PC-3 (cell line): ENCODE measurements around the gene LDB1. TPM values are rescaled to one million over a fixed set of nuclear protein-coding genes. Genes with fewer than 3 reads are reported as not detected.

Experiments used
- ATAC-seq: fragments of 200-7000 bp; cut with Tn5 transposase; 2 replicates; pipeline ENCODE4 v1.9.1; 2020; ENCODE audit warnings: mild to moderate bottlenecking, moderate library complexity
- BruUV-seq: library from RNA; stranded (reverse); fragments of 400-500 nt; replicated peaks from 2 replicates; lab custom pipeline; 2021; lab: Mats Ljungman, UMichigan
- CTCF ChIA-PET: fragments of 300-600 bp; sonication (Branson Sonifier 250); formaldehyde crosslinking; loops from one replicate; lab custom pipeline; 2022; ENCODE audit warnings: antibody characterized with exemption; lab: Charles Lee
- POLR2A ChIA-PET: fragments of 300-600 bp; sonication (Branson Sonifier 250); formaldehyde crosslinking; loops from one replicate; lab custom pipeline; 2022; ENCODE audit warnings: antibody characterized with exemption; ENCODE audit not compliant: unreplicated experiment; lab: Charles Lee
- DNase-seq: peaks from one replicate; pipeline ENCODE4 v3.0.0-alpha.2; 2015
- H2AFZ ChIP-seq: fragments of 300-600 bp; sonication (generic); 2 replicates; pipeline ENCODE4 v1.6.0; 2016; ENCODE audit warnings: antibody characterized with exemption, low read length
- H3F3A ChIP-seq: fragments of 300-600 bp; sonication (generic); one replicate; pipeline ENCODE4 v1.6.0; 2017; ENCODE audit warnings: antibody characterized with exemption, low read length, control low read depth, mild to moderate bottlenecking; ENCODE audit not compliant: unreplicated experiment
- H3K27ac ChIP-seq: fragments of 300-600 bp; sonication (generic); 2 replicates; pipeline ENCODE4 v1.5.1; 2016; ENCODE audit warnings: mild to moderate bottlenecking, low read length
- H3K27me3 ChIP-seq: fragments of 300-600 bp; sonication (generic); 2 replicates; pipeline ENCODE4 v1.6.1; 2016; ENCODE audit warnings: low read length, mixed read lengths
- H3K36me3 ChIP-seq: fragments of 300-600 bp; sonication (generic); 2 replicates; pipeline ENCODE4 v1.6.1; 2016; ENCODE audit warnings: low read depth, mixed run types, low read length, mixed read lengths
- H3K4me1 ChIP-seq: fragments of 300-600 bp; sonication (generic); 2 replicates; pipeline ENCODE4 v1.5.1; 2016; ENCODE audit warnings: low read length; ENCODE audit not compliant: insufficient read depth
- H3K4me2 ChIP-seq: fragments of 300-600 bp; sonication (generic); 2 replicates; pipeline ENCODE4 v1.6.0; 2016; ENCODE audit warnings: low read length
- H3K4me3 ChIP-seq: fragments of 300-600 bp; sonication (generic); 2 replicates; pipeline ENCODE4 v1.5.1; 2016; ENCODE audit warnings: mild to moderate bottlenecking, low read length, mixed read lengths
- H3K79me2 ChIP-seq: fragments of 300-600 bp; sonication (generic); 2 replicates; pipeline ENCODE4 v1.6.1; 2017; ENCODE audit warnings: low read length, mixed read lengths
- H3K9ac ChIP-seq: fragments of 300-600 bp; sonication (generic); 2 replicates; pipeline ENCODE4 v1.6.0; 2016; ENCODE audit warnings: mild to moderate bottlenecking, low read length
- H3K9me2 ChIP-seq: fragments of 300-600 bp; sonication (generic); replicated peaks from 2 replicates; pipeline ENCODE4 v1.6.1; 2016; ENCODE audit warnings: mixed run types, low read length, mixed read lengths
- H3K9me3 ChIP-seq: fragments of 300-600 bp; sonication (generic); 2 replicates; pipeline ENCODE4 v1.6.1; 2016; ENCODE audit warnings: low read length, mixed read lengths
- H4K20me1 ChIP-seq: fragments of 300-600 bp; sonication (generic); 2 replicates; pipeline ENCODE4 v1.6.1; 2016; ENCODE audit warnings: low read length, mixed read lengths
- EZH2 ChIP-seq: fragments of 300-600 bp; sonication (generic); IDR thresholded peaks from one replicate; pipeline ENCODE4 v1.6.1; 2017; ENCODE audit warnings: antibody characterized with exemption, mild to moderate bottlenecking, low read length; ENCODE audit not compliant: unreplicated experiment
- EZH2phosphoT487 ChIP-seq: fragments of 300-600 bp; sonication (generic); IDR thresholded peaks from 2 replicates; pipeline ENCODE4 v1.6.1; 2018; ENCODE audit warnings: mild to moderate bottlenecking, antibody characterized with exemption, low read length, borderline replicate concordance
- intact Hi-C: fragments of 100-400 bp; cut with micrococcal nuclease; formaldehyde crosslinking; loops from 2 replicates; pipeline ENCODE4 v1.9.0; 2023
- total RNA-seq: library from RNA; depleted of rRNA; stranded (reverse); fragments of >200 nt; gene quantifications from 2 replicates; pipeline ENCODE4 v1.2.3, GENCODE V29; 2014; rRNA removed
- TF ChIP-seq, protein P1 (sequence below): fragments of 300-600 bp; sonication (generic); conservative IDR thresholded peaks from 2 replicates; pipeline ENCODE4 v1.5.1; 2017; ENCODE audit warnings: antibody characterized with exemption, low read depth, mild to moderate bottlenecking, low read length

LDB1 gene
- total RNA-seq, 1 experiment from 2014 or later, result 34.2 TPM

DNA sequence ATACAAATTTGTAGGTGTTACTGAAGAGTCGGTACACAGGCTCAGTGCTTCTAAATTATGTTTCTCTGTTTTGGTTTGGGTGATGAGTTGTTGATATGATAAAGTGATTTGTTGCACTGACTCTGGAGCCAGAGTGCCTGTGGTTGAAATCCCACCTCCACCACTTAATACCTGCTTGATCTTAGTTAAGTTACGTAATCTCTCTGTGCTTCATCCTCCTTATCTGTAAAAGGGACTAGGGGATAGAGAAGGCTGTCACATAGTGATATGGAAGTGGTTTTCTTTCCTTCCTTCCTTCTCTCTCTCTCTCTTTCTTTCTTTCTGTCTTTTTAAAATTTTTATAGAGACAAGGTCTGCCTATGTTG, 55.7 kb downstream of the LDB1 start:
- H3K9ac ChIP-seq, result peak overlapping the region; percentile 96
- peaks cover 36% of the 10 kb centered on the region for H3K79me2 ChIP-seq
- H3K9me2 ChIP-seq, result no peaks in the 10 kb centered on the region
- H3K9me3 ChIP-seq, result no peaks in the 10 kb centered on the region
- ATAC-seq (no peak), DNase-seq (no peak)
- no peak overlapping the region for H3K27ac ChIP-seq
- POLR2A ChIA-PET, result no interaction called here
- intact Hi-C loops, result no loop called here
- H3K4me2 ChIP-seq, result peak overlapping the region; percentile 99
- H4K20me1 ChIP-seq, result no peaks in the 10 kb centered on the region
- H3K4me1 ChIP-seq, result peaks cover 10% of the 10 kb centered on the region; the same call in 1 of the 2 replicates
- H3K36me3 ChIP-seq, result no peaks in the 10 kb centered on the region
- TF ChIP-seq, protein P1, sequence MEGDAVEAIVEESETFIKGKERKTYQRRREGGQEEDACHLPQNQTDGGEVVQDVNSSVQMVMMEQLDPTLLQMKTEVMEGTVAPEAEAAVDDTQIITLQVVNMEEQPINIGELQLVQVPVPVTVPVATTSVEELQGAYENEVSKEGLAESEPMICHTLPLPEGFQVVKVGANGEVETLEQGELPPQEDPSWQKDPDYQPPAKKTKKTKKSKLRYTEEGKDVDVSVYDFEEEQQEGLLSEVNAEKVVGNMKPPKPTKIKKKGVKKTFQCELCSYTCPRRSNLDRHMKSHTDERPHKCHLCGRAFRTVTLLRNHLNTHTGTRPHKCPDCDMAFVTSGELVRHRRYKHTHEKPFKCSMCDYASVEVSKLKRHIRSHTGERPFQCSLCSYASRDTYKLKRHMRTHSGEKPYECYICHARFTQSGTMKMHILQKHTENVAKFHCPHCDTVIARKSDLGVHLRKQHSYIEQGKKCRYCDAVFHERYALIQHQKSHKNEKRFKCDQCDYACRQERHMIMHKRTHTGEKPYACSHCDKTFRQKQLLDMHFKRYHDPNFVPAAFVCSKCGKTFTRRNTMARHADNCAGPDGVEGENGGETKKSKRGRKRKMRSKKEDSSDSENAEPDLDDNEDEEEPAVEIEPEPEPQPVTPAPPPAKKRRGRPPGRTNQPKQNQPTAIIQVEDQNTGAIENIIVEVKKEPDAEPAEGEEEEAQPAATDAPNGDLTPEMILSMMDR, result no peak
- TF ChIP-seq EZH2, result no peak
- no peak for TF ChIP-seq EZH2phosphoT487
- peak overlapping the region; percentile 84 for H3K4me3 ChIP-seq
- BruUV-seq, result no TSS peak
- H3F3A ChIP-seq, result no peaks in the 10 kb centered on the region
- CTCF ChIA-PET, result no interaction called here
- H3K27me3 ChIP-seq, result no peaks in the 10 kb centered on the region
- H2AFZ ChIP-seq, result peak overlapping the region; percentile 69; the same call in 1 of the 2 replicates

DNA sequence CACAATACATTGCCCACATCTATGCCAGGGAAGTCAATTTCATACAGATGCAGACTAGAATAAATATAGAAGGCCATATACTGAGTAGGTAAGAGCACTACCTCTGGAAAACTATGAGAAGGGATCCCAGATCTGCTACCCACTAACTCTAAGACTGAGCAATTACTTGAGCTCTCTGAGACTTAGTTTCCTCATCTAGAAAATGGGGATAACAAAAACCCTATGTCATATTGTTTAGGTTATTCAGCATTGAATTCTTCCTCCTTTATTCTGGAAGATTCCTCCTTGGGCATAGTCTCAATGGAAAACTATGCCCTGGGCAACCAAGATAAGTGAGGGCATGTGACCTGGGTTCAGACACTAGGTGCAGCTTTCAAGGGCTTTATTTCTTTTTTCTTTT, 60.2 kb downstream of the LDB1 start:
- no peak overlapping the region for H3K27ac ChIP-seq
- peaks cover 6% of the 10 kb centered on the region for H3K79me2 ChIP-seq
- no peak overlapping the region for H3K9ac ChIP-seq
- no peaks in the 10 kb centered on the region for H3K9me2 ChIP-seq
- H2AFZ ChIP-seq, result no peak overlapping the region
- POLR2A ChIA-PET, result no interaction called here
- no peaks in the 10 kb centered on the region for H3K9me3 ChIP-seq
- TF ChIP-seq, protein P1, result no peak
- no peak for TF ChIP-seq EZH2
- TF ChIP-seq EZH2phosphoT487, result no peak
- no peak overlapping the region for H3K4me2 ChIP-seq
- DNase-seq (no peak), ATAC-seq (no peak)
- intact Hi-C loops, result no loop called here
- H3K4me1 ChIP-seq, result no peaks in the 10 kb centered on the region
- no peaks in the 10 kb centered on the region for H4K20me1 ChIP-seq
- no peaks in the 10 kb centered on the region for H3K27me3 ChIP-seq
- H3K4me3 ChIP-seq, result no peak overlapping the region
- CTCF ChIA-PET, result no interaction called here
- no peaks in the 10 kb centered on the region for H3K36me3 ChIP-seq
- BruUV-seq, result no TSS peak
- no peaks in the 10 kb centered on the region for H3F3A ChIP-seq

Other genes with a start within 250 kb of the LDB1 start
- 7.8 and 9.7 TPM in 2 replicates for gene ARMH3, start 64.2 kb downstream of the LDB1 start, total RNA-seq
- gene HPS6, start 55.0 kb downstream of the LDB1 start, total RNA-seq, result 24.0 and 26.8 TPM in 2 replicates
- 27.6 and 31.3 TPM in 2 replicates for gene PPRC1, start 12.7 kb upstream of the LDB1 start, total RNA-seq
- 69.9 TPM in 2 replicates for gene NOLC1, start 32.0 kb upstream of the LDB1 start, total RNA-seq
- 0.40 TPM in 2 replicates for gene ELOVL3, start 105.9 kb upstream of the LDB1 start, total RNA-seq
- gene PITX3, start 121.1 kb upstream of the LDB1 start, total RNA-seq, result not detected in 2 replicates
- 25.2 and 31.3 TPM in 2 replicates for gene GBF1, start 125.2 kb upstream of the LDB1 start, total RNA-seq